ENCODE data around the gene TBC1D2.

TBC1D2 gene

DNA sequence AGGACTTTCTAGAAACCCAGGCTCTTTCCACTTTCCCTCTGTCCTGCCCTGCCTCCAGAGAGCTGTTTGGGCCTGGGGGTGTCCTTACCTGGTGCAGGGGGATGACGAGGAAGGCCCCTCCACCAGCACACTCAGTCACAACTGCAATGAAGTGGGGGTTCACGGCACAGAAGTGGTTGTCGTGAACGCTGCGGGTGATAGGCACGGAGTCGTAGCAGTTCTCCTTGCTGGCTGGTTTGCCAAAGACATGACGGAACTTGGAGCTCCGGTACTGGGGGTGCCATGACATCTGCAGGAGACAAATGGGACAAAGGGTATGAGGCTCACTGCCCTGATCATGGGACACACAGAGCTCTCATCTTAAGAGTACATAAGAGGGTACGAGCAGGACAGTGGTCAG, 98.1 kb downstream of the TBC1D2 start:
- TF ChIP-seq MYC (IDR thresholded peaks at IDR 0.05; ENCODE audit: low read depth, low read length) (no peak), POLR2A (IDR thresholded peaks at IDR 0.05; ENCODE audit: extremely low read depth, insufficient read length) (no peak)
- TF ChIP-seq, protein P1, sequence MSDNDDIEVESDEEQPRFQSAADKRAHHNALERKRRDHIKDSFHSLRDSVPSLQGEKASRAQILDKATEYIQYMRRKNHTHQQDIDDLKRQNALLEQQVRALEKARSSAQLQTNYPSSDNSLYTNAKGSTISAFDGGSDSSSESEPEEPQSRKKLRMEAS (IDR thresholded peaks at IDR 0.05; ENCODE audit: low read depth, low read length): no peak
- TF ChIP-seq, protein P2, sequence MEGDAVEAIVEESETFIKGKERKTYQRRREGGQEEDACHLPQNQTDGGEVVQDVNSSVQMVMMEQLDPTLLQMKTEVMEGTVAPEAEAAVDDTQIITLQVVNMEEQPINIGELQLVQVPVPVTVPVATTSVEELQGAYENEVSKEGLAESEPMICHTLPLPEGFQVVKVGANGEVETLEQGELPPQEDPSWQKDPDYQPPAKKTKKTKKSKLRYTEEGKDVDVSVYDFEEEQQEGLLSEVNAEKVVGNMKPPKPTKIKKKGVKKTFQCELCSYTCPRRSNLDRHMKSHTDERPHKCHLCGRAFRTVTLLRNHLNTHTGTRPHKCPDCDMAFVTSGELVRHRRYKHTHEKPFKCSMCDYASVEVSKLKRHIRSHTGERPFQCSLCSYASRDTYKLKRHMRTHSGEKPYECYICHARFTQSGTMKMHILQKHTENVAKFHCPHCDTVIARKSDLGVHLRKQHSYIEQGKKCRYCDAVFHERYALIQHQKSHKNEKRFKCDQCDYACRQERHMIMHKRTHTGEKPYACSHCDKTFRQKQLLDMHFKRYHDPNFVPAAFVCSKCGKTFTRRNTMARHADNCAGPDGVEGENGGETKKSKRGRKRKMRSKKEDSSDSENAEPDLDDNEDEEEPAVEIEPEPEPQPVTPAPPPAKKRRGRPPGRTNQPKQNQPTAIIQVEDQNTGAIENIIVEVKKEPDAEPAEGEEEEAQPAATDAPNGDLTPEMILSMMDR (IDR thresholded peaks at IDR 0.05; ENCODE audit: low read depth, low read length): no peak

DNA sequence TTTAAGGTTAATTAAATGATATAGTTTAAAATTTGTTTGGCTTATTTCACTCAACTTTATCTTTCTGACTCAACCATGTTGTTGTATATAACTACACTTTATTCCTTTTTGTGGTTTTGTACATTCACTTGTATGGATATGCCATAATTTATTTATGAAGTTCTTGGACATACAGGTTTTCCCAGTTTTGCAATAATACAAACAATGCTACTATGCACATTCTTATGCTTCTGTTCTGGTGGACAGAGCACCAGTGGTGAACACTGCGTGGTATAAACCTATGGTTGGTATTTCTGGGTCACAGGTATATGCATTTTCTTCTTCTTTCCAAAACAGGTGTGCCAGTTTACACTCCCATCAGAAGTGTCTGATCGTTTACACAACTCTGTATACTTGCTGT, 100.8 kb downstream of the TBC1D2 start:
- no peak for DNase-seq (ENCODE audit: low read depth)
- H3K4me3 ChIP-seq (ENCODE audit: low read depth, low read length): no peak overlapping the region

More for the DNA sequence above, 98.1 kb downstream of the TBC1D2 start:
- H3K4me3 ChIP-seq (ENCODE audit: low read depth, low read length): no peak overlapping the region
- no peak for DNase-seq (ENCODE audit: low read depth)

DNA sequence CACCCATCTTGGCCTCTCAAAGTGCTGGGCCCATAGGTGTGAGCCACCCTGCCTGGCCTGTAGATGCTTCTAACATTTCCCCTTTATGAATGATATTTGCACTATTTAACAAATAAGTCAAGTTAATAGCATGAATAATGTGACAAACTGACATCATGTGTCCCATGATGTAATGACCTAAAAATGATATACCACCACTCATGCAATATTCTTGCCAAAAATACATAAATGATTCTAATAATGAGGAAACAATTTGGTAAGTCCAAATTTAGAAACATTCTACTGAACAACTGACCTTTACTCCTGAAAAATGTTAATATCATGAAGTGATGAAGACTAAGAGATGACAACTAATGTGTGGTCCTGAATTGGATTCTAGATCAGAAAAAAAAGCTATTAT, 102.9 kb downstream of the TBC1D2 start:
- no peak for TF ChIP-seq MYC (IDR thresholded peaks at IDR 0.05; ENCODE audit: low read depth, low read length)
- TF ChIP-seq, protein P1 (IDR thresholded peaks at IDR 0.05; ENCODE audit: low read depth, low read length): no peak
- TF ChIP-seq, protein P2 (IDR thresholded peaks at IDR 0.05; ENCODE audit: low read depth, low read length): no peak
- TF ChIP-seq POLR2A (IDR thresholded peaks at IDR 0.05; ENCODE audit: extremely low read depth, insufficient read length): no peak
- H3K4me3 ChIP-seq (ENCODE audit: low read depth, low read length): no peak overlapping the region
- no peak for DNase-seq (ENCODE audit: low read depth)

More for the DNA sequence above, 100.8 kb downstream of the TBC1D2 start:
- no peak for TF ChIP-seq POLR2A (IDR thresholded peaks at IDR 0.05; ENCODE audit: extremely low read depth, insufficient read length)
- TF ChIP-seq MYC (IDR thresholded peaks at IDR 0.05; ENCODE audit: low read depth, low read length): no peak

DNA sequence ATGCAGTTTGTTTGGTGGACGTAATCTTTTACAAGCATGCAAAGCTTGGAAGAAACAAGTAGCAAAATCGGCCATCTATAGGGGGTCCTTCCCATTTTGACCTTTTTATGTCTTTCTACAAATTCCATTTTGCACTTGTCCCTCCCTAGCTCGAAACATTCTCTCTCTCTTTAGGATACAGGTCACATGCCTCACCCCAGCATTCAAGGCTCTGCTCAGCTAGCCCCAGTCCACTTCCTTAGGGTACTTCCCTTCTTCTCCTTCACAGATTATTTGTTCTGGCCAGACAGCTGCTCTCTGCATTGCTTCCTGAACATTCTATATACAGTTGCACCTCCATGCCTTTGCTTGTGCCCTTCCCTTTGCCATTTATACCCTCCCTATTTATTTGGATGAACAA, 104.7 kb downstream of the TBC1D2 start:
- DNase-seq (ENCODE audit: low read depth): peak; percentile 35
- no peak overlapping the region for H3K4me3 ChIP-seq (ENCODE audit: low read depth, low read length)
- TF ChIP-seq, protein P2 (IDR thresholded peaks at IDR 0.05; ENCODE audit: low read depth, low read length): no peak

DNA sequence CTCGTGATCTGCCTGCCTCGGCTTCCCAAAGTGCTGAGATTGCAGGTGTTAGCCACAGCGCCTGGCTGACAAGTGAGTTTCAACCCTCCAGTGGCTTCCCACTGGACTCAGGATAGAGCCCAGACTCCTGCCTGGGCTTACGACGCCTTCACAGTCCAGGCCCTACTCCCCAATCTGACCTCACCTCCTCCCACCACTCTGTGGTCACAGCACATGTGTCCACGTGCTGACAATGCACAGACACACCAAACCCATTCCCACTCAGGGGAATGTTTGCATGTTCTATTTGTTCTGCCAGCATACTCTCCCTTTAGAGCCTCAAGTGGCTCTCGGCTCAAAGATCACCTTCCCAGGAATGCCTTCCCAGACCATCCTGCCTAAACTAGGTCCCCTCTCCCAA, 105.3 kb downstream of the TBC1D2 start:
- H3K4me3 ChIP-seq (ENCODE audit: low read depth, low read length): no peak overlapping the region
- TF ChIP-seq, protein P2 (IDR thresholded peaks at IDR 0.05; ENCODE audit: low read depth, low read length): no peak
- TF ChIP-seq, protein P1 (IDR thresholded peaks at IDR 0.05; ENCODE audit: low read depth, low read length): peak; percentile 58
- DNase-seq (ENCODE audit: low read depth): peak; percentile 32

DNA sequence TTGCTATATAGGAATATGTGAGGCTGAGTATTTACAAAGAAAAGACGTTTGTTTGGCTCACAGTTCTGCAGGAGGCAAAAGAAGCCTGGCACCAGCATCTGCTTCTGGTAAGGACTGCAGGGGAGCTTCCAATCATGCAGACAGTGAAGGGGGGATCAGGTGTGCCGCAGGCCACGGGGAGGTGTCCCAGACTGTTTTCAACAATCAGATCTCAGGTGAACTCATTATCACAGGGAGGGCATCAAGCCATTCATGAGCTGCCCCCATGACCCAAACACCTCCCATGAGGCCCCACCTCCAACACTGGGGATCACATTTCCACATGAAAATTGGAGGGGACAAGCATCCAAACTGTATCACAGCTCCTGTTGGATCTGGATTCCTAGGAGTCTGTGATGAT, 106.0 kb downstream of the TBC1D2 start:
- H3K4me3 ChIP-seq (ENCODE audit: low read depth, low read length): no peak overlapping the region
- DNase-seq (ENCODE audit: low read depth): no peak
- TF ChIP-seq, protein P1 (IDR thresholded peaks at IDR 0.05; ENCODE audit: low read depth, low read length): no peak
- TF ChIP-seq, protein P2 (IDR thresholded peaks at IDR 0.05; ENCODE audit: low read depth, low read length): no peak
- TF ChIP-seq POLR2A (IDR thresholded peaks at IDR 0.05; ENCODE audit: extremely low read depth, insufficient read length) (no peak), MYC (IDR thresholded peaks at IDR 0.05; ENCODE audit: low read depth, low read length) (no peak)

Measured in NB4 (cell line).